ENCODE data around the gene SLC30A9. TPM values are rescaled to one million over a fixed set of nuclear protein-coding genes. Genes with fewer than 3 reads are reported as not detected.

SLC30A9 gene
- total and polyA plus RNA-seq, 10 of the 15 experiments (the other 5 are each of a cell fraction or from before 2014, with no cell fraction given) = 12.1 to 75.9 (median 46.6) TPM

- ATAC-seq = no peak
- H3K4me2 ChIP-seq (ENCODE audit: control insufficient read depth, insufficient read depth) = no peak overlapping the region
- in situ Hi-C loops (cut with MboI) = no loop called here
- H3K9me3 ChIP-seq (replicated peaks; ENCODE audit: control insufficient read depth, insufficient read depth, low read length) = no peaks in the 10 kb centered on the region; the same call in 2 of the 3 replicates
- no peak overlapping the region for H3K4me3 ChIP-seq
- no peak overlapping the region for H2AFZ ChIP-seq (ENCODE audit: control insufficient read depth, low read depth, low read length)
- no peak for TF ChIP-seq E2F8 (IDR thresholded peaks at IDR 0.05; ENCODE audit: low read depth, partially characterized antibody)
- no peak for TF ChIP-seq IRF4 (IDR thresholded peaks at IDR 0.05; ENCODE audit: low read depth, low read length)
- no peak for TF ChIP-seq RELA (IDR thresholded peaks at IDR 0.05; ENCODE audit: borderline replicate concordance, partially characterized antibody)
- TF ChIP-seq ZNF592 (IDR thresholded peaks at IDR 0.05) = no peak
- no peak for TF ChIP-seq EGR1 (IDR thresholded peaks at IDR 0.05; ENCODE audit: borderline replicate concordance in 1 of 2, low read depth in 2 of 2, low read length in 2 of 2)
- no peak for TF ChIP-seq ZBED1 (IDR thresholded peaks at IDR 0.05; ENCODE audit: borderline replicate concordance)
- TF ChIP-seq HDAC2 (IDR thresholded peaks at IDR 0.05) = no peak
- intact Hi-C loops (cut with micrococcal nuclease; ENCODE audit: unreplicated experiment) = no loop called here
- peaks cover 0 to 11% of the 10 kb centered on the region in 2 experiments; a peak in 2 of 4 replicates for H3K36me3 ChIP-seq (ENCODE audit: control insufficient read depth in 2 of 2, insufficient read depth in 2 of 2, low read length in 1 of 2)
- no peaks in the 10 kb centered on the region for H3K4me1 ChIP-seq (ENCODE audit: control insufficient read depth, insufficient read depth, low read length)
- RAD21 ChIA-PET (ENCODE audit: unreplicated experiment) = no interaction called here
- no peak for FAIRE-seq
- H3K27ac ChIP-seq (ENCODE audit: control insufficient read depth, insufficient read depth) = no peak overlapping the region
- no peak overlapping the region for H3K9ac ChIP-seq (ENCODE audit: control insufficient read depth, insufficient read depth, low read length)
- BruUV-seq (replicated peaks) = no TSS peak
- CTCF ChIA-PET = no interaction called here
- 98% methylated on average over 3 of the region's 3 CpGs for WGBS (ENCODE audit: insufficient coverage, insufficient replicate concordance, low lambda C conversion rate, missing lambda C conversion rate)
- POLR2A ChIA-PET = no interaction called here
- no peaks in the 10 kb centered on the region for H3K27me3 ChIP-seq (replicated peaks in 1 of 2; ENCODE audit: control insufficient read depth in 2 of 2, insufficient read depth in 2 of 2, low read length in 1 of 2)
- DNase-seq (ENCODE audit: low read depth, low spot score) = no peak
- no peaks in the 10 kb centered on the region; the same call in 1 of the 2 replicates for H3K79me2 ChIP-seq (ENCODE audit: control insufficient read depth, insufficient read depth, low read length)
- SMC1A ChIA-PET (ENCODE audit: uncharacterized antibody, unreplicated experiment) = no interaction called here
- no peaks in the 10 kb centered on the region for H4K20me1 ChIP-seq (ENCODE audit: control insufficient read depth, insufficient read depth)
Measured at GRCh38 chr4:42008011-42008786, 17.9 kb downstream of the SLC30A9 start.
